Tibial artery (tissue), 4 donors: Measurements from ENCODE around the gene HOXC10.

ENCODE experiments used
- DNase-seq, 2 donors: peaks; one replicate each; pipeline ENCODE4 v3.0.0-alpha.2; 2019
- H3K27ac ChIP-seq, 2 donors: fragments of 200-600 bp; sonication (generic) in 1 of 2; 1 replicate in 1 of 2; 2 replicates in 1 of 2; pipeline ENCODE4 v1.5.1; 2018 to 2019; ENCODE audit warnings: mild to moderate bottlenecking in 1 of 2
- H3K27me3 ChIP-seq, 2 donors: fragments of 200-600 bp; sonication (generic) in 1 of 2; one replicate each; pipeline versions ENCODE4 v1.5.1 to v1.6.0; 2016 to 2019
- H3K36me3 ChIP-seq, 3 donors: fragments of 200-600 bp; sonication (generic) in 2 of 3; one replicate each; pipeline ENCODE4 v1.5.1; 2016 to 2019; ENCODE audit warnings: mild to moderate bottlenecking in 2 of 3
- H3K4me1 ChIP-seq, 4 donors: fragments of 200-600 bp; sonication (generic) in 2 of 4; 1 replicate in 3 of 4; 2 replicates in 1 of 4; pipeline ENCODE4 v1.5.1; 2016 to 2019
- H3K4me3 ChIP-seq, 2 donors: fragments of 200-600 bp; sonication (generic) in 1 of 2; 1 replicate in 1 of 2; 2 replicates in 1 of 2; pipeline ENCODE4 v1.5.1; 2018 to 2019; ENCODE audit warnings: mild to moderate bottlenecking in 2 of 2
- H3K9me3 ChIP-seq, 3 donors: fragments of 200-600 bp; sonication (generic) in 1 of 3; one replicate each; pipeline ENCODE4 v1.5.1; 2016 to 2019
- CTCF ChIP-seq, 2 experiments: fragments of 200-600 bp in 1 of 2; fragments of 450-650 bp in 1 of 2; IDR thresholded peaks; one replicate each; pipeline ENCODE4 v1.5.1; 2017 to 2019; ENCODE audit warnings: antibody characterized with exemption in 2 of 2, mild to moderate bottlenecking in 1 of 2, moderate library complexity in 1 of 2
- intact Hi-C: fragments of 100-400 bp; cut with DNase I; formaldehyde crosslinking; loops from one replicate; pipeline ENCODE4 v1.15.0; 2023; ENCODE audit warnings: low total_unique reads

Gene HOXC10

DNA sequence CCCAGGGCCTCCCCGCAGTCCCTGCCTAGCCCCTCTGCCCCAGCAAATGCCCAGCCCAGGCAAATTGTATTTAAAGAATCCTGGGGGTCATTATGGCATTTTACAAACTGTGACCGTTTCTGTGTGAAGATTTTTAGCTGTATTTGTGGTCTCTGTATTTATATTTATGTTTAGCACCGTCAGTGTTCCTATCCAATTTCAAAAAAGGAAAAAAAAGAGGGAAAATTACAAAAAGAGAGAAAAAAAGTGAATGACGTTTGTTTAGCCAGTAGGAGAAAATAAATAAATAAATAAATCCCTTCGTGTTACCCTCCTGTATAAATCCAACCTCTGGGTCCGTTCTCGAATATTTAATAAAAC is 45.5 kb downstream of the HOXC10 start:
- intact Hi-C loops: loop anchor here (5.0 kb wide), 3 partner anchors 102 to 177 kb away; no protein-coding TSS in a partner anchor
- no peak for DNase-seq
- no peaks in the 10 kb centered on the region for H3K27me3 ChIP-seq
- H3K27ac ChIP-seq: peak overlapping the region in 1 of 2 donors; percentile 98
- peaks cover 0 to 18% (median 16%) of the 10 kb centered on the region in 3 donors for H3K36me3 ChIP-seq
- no peak overlapping the region for H3K4me3 ChIP-seq
- no peaks in the 10 kb centered on the region for H3K9me3 ChIP-seq
- no peak for TF ChIP-seq CTCF (IDR thresholded peaks at IDR 0.05)
- peaks cover 0 to 81% (median 66%) of the 10 kb centered on the region in 4 donors for H3K4me1 ChIP-seq

DNA sequence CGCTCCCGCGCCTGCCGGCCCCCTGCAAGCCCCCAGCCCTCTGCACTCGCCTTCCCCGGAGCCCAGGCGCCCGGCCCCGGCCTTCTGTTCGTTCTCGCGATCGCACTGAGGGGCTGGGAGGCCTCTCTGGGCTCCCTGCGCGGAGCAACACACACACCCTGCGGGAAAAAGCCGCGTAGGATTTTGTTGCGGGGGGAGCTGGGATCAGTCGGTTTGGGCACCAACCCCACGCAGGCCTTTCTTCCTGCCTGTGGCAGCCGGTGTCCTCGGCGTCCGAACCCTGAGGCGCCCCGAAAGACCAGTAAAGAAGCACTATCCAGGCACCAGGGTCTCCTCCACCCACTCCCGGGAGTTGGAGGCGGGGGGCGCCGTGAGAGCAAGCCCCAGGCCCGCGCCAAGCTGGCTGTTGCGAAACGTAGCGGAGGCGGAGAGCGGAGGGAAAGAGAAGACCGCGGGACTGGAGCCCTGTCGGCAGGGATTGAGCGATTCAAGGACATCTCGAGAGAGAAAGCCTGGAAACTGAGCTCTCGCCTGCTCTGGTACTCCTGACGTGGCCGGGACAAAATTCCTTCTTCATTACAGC is 46.0 kb downstream of the HOXC10 start:
- H3K4me1 ChIP-seq: peaks cover 0 to 81% (median 63%) of the 10 kb centered on the region in 4 donors
- H3K4me3 ChIP-seq: peak overlapping the region; percentile 9 to 18
- no peaks in the 10 kb centered on the region for H3K27me3 ChIP-seq
- no peaks in the 10 kb centered on the region for H3K9me3 ChIP-seq
- DNase-seq: peak in 1 of 2 donors; percentile 66
- H3K27ac ChIP-seq: peak overlapping the region in 1 of 2 donors; percentile 41
- H3K36me3 ChIP-seq: peaks cover 0 to 18% (median 16%) of the 10 kb centered on the region in 3 donors
- intact Hi-C loops: loop anchor here (5.0 kb wide), 3 partner anchors 101 to 176 kb away; no protein-coding TSS in a partner anchor
- TF ChIP-seq CTCF (IDR thresholded peaks at IDR 0.05): no peak

DNA sequence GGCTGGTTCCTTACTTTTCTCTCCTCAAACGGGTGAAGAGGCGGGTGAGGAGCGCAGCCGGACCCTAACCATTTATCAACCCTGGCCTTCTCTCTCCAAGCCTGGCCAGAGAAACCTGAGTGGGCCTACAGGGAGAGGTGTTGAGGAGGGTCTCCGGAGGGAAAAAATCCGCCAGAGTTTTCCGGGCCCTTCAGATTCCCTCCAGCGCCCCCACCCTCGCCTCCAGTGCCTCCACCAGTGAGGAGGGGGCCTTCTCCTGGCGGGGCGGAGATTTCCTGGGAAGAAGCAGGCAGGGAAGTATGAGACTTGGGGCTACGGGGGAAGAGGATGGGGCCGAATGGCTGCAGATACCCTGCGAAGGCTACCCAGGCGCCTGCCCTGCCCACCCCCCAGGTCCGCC is 46.5 kb downstream of the HOXC10 start:
- intact Hi-C loops: loop anchor here (5.0 kb wide), 3 partner anchors 101 to 176 kb away; no protein-coding TSS in a partner anchor
- TF ChIP-seq CTCF (IDR thresholded peaks at IDR 0.05): no peak
- H3K27me3 ChIP-seq: no peaks in the 10 kb centered on the region
- peaks cover 0 to 81% (median 64%) of the 10 kb centered on the region in 4 donors for H3K4me1 ChIP-seq
- no peaks in the 10 kb centered on the region for H3K9me3 ChIP-seq
- peak overlapping the region in 1 of 2 donors; percentile 18 for H3K4me3 ChIP-seq
- DNase-seq: peak in 1 of 2 donors; percentile 65
- H3K27ac ChIP-seq: peak overlapping the region in 1 of 2 donors; percentile 41
- H3K36me3 ChIP-seq: peaks cover 0 to 18% (median 16%) of the 10 kb centered on the region in 3 donors

DNA sequence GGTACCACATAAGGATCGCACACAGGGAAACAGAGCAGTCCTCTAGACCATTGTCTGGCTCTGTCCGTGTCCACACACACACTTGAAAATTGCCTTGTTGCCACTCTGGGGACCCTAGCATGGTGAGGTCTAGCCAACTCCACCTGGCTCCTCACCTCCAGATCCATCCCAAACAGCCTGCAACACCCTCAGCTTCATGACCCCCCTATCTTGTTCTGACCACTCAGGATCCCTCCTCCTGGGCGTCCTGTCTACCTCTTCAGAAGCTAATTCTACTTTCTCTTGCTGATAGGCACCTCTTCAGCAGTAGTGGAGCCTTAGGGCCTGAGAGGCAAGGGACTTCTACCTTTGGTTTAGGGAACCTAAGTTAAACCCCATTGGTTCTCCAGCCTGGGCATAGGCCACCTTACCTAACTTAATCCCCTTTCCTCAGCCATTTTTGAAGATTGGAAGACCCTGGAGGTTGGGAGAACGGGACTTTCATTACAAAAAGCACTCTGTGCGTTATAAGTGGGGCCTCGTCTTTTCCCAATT is 47.2 kb downstream of the HOXC10 start:
- Histone ChIP-seq H3K36me3 (peaks cover 0 to 18% (median 16%) of the 10 kb centered on the region in 3 donors), H3K9me3 (no peaks in the 10 kb centered on the region), H3K4me3 (peak overlapping the region in 1 of 2 donors; percentile 50), H3K27me3 (no peaks in the 10 kb centered on the region), H3K4me1 (peaks cover 0 to 81% (median 63%) of the 10 kb centered on the region in 4 donors), H3K27ac (peak overlapping the region in 1 of 2 donors; percentile 41)
- TF ChIP-seq CTCF (IDR thresholded peaks at IDR 0.05): no peak
- intact Hi-C loops: loop anchor here (2.0 to 5.0 kb wide), 4 partner anchors 100 to 175 kb away; no protein-coding TSS in a partner anchor
- DNase-seq: no peak

DNA sequence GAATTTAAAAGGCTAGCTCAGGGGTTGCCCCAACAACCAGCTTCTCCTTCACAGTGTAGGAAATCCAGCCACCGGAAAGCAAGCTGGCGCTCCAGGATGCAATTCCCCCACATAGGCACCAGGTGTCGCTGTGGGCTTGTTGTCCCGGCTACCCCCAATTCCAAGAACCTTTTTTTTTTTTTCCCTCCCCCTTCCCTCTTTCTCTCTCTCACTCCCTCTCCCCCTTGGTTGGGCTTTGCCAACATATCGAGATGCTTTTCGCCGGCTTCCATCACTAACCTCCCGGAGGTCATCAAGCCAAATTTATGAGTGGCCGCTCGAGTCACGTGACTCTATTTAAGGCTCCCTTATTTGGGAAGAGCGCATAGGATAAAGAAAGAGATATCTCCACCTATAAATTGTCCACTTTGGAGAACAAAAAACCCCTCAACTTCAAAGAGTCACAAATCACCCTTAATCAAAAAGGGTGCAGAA is 47.7 kb downstream of the HOXC10 start, which contains the start of gene HOXC5:
TSS of gene HOXC5 (plus strand) at position 424 of the 474 bp plus-strand sequence. CDS start 73 bp downstream, outside the sequence.
- H3K36me3 ChIP-seq: peaks cover 0 to 18% (median 16%) of the 10 kb centered on the region in 3 donors
- TF ChIP-seq CTCF (IDR thresholded peaks at IDR 0.05): peak; percentile 94
- peak within 1 kb of the TSS; percentile 41 to 49 for H3K27ac ChIP-seq
- intact Hi-C loops: loop anchor here (2.0 to 5.0 kb wide), 4 partner anchors 100 to 175 kb away; no protein-coding TSS in a partner anchor
- no peaks in the 10 kb centered on the region for H3K9me3 ChIP-seq
- H3K27me3 ChIP-seq: no peaks in the 10 kb centered on the region
- DNase-seq: peak; percentile 65 to 86
- H3K4me3 ChIP-seq: peak within 1 kb of the TSS; percentile 50 to 55
- peaks cover 0 to 83% (median 63%) of the 10 kb centered on the region in 4 donors for H3K4me1 ChIP-seq
